OCI-LY7 (cell line): ENCODE data around the gene SSNA1. TPM values are rescaled to one million over a fixed set of nuclear protein-coding genes. Genes with fewer than 3 reads are reported as not detected.

Experiments used
- BruUV-seq: library from RNA; stranded (reverse); fragments of 400-500 nt; replicated peaks from 2 replicates; lab custom pipeline; 2021; lab: Mats Ljungman, UMichigan
- CTCF ChIA-PET: fragments of 300-600 bp; sonication (Branson Sonifier 250); formaldehyde crosslinking; loops from one replicate; lab custom pipeline; 2022; ENCODE audit warnings: antibody characterized with exemption; ENCODE audit not compliant: unreplicated experiment; lab: Charles Lee
- POLR2A ChIA-PET: fragments of 300-600 bp; sonication (Branson Sonifier 250); formaldehyde crosslinking; loops from one replicate; lab custom pipeline; 2022; ENCODE audit warnings: antibody characterized with exemption; lab: Charles Lee
- DNase-seq: peaks from one replicate; pipeline ENCODE4 v3.0.0-alpha.2; 2015; ENCODE audit warnings: low spot score
- H2AFZ ChIP-seq: fragments of 200-600 bp; sonication (generic), shearing (Covaris generic); 2 replicates; pipeline ENCODE4 v1.6.1; 2014; ENCODE audit warnings: mild to moderate bottlenecking, antibody characterized with exemption, low read length, moderate library complexity
- H3K27ac ChIP-seq: fragments of 200-600 bp; sonication (generic); 2 replicates; pipeline ENCODE4 v1.5.1; 2014; ENCODE audit warnings: mixed run types, low read depth, mild to moderate bottlenecking, moderate library complexity, low read length, inconsistent platforms; ENCODE audit not compliant: poor library complexity, severe bottlenecking
- H3K36me3 ChIP-seq: fragments of 200-600 bp; sonication (generic); 2 replicates; pipeline ENCODE4 v1.6.1; 2014; ENCODE audit warnings: mild to moderate bottlenecking, antibody characterized with exemption, low read length, moderate library complexity, mixed read lengths; ENCODE audit not compliant: insufficient read depth
- H3K4me1 ChIP-seq: fragments of 200-600 bp; sonication (generic); 2 replicates; pipeline ENCODE4 v1.5.1; 2014; ENCODE audit warnings: mild to moderate bottlenecking, low read length; ENCODE audit not compliant: insufficient read depth, poor library complexity, severe bottlenecking
- H3K4me2 ChIP-seq: fragments of 200-600 bp; sonication (generic); 2 replicates; pipeline ENCODE4 v1.6.1; 2014; ENCODE audit warnings: mild to moderate bottlenecking, low read length
- H3K4me3 ChIP-seq: fragments of 200-600 bp; sonication (generic); 2 replicates; pipeline ENCODE4 v1.5.1; 2014; ENCODE audit warnings: mild to moderate bottlenecking, low read depth, low read length; ENCODE audit not compliant: poor library complexity, severe bottlenecking
- H3K79me2 ChIP-seq: fragments of 200-600 bp; sonication (generic); 2 replicates; pipeline ENCODE4 v1.6.1; 2016; ENCODE audit warnings: low read depth, mild to moderate bottlenecking, low read length, moderate library complexity, mixed read lengths; ENCODE audit not compliant: insufficient read depth
- H3K9me2 ChIP-seq: fragments of 200-600 bp; sonication (generic); 2 replicates; pipeline ENCODE4 v1.6.1; 2016; ENCODE audit warnings: mild to moderate bottlenecking, low read length, mixed read lengths; ENCODE audit not compliant: insufficient read depth
- H3K9me3 ChIP-seq: fragments of 200-600 bp; sonication (generic); 2 replicates; pipeline ENCODE4 v1.6.1; 2014; ENCODE audit warnings: mild to moderate bottlenecking, mixed run types, low read length, mixed read lengths
- H4K20me1 ChIP-seq: fragments of 200-600 bp; sonication (generic); 2 replicates; pipeline ENCODE4 v1.6.1; 2014; ENCODE audit warnings: mild to moderate bottlenecking, antibody characterized with exemption, low read length, moderate library complexity, mixed read lengths; ENCODE audit not compliant: insufficient read depth
- CTCF ChIP-seq: fragments of 200-600 bp; sonication (generic); conservative IDR thresholded peaks from 2 replicates; pipeline ENCODE4 v1.5.1; 2014; ENCODE audit warnings: mild to moderate bottlenecking, antibody characterized with exemption, low read length, moderate library complexity, mixed read lengths
- EZH2phosphoT487 ChIP-seq: fragments of 200-600 bp; sonication (generic); IDR thresholded peaks from 2 replicates; pipeline ENCODE4 v1.6.1; 2018; ENCODE audit warnings: low read depth, borderline replicate concordance, mild to moderate bottlenecking, mixed run types, antibody characterized with exemption, low read length, moderate library complexity, mixed read lengths
- intact Hi-C: fragments of 100-400 bp; cut with micrococcal nuclease; formaldehyde crosslinking; loops from one replicate; pipeline ENCODE4 v1.10.0; 2022; ENCODE audit not compliant: unreplicated experiment
- total RNA-seq, 2 experiments: library from RNA; depleted of rRNA in 1 of 2; stranded (reverse); fragments of >200 nt in 1 of 2; shearing (Covaris generic) in 1 of 2; gene quantifications; 2 replicates each; pipeline ENCODE4 v1.2.3, GENCODE V29; 2014 to 2022

SSNA1 gene
- total RNA-seq, 2 experiments from 2014 or later, result 71.0 to 111 TPM

- Histone ChIP-seq H3K4me2 (no peak overlapping the region), H3K4me3 (no peak overlapping the region), H3K9me3 (no peaks in the 10 kb centered on the region), H2AFZ (no peak overlapping the region), H3K4me1 (no peaks in the 10 kb centered on the region), H3K9me2 (no peaks in the 10 kb centered on the region), H4K20me1 (no peaks in the 10 kb centered on the region; the same call in 1 of the 2 replicates), H3K79me2 (no peaks in the 10 kb centered on the region), H3K36me3 (peaks cover 54% of the 10 kb centered on the region), H3K27ac (no peak overlapping the region)
- ChIA-PET POLR2A (no interaction called here), CTCF (no interaction called here)
- intact Hi-C loops, result no loop called here
- BruUV-seq, result no TSS peak
- no peak for DNase-seq
- no peak for TF ChIP-seq EZH2phosphoT487
- no peak for TF ChIP-seq CTCF
Observed at GRCh38 chr9:137178939-137179630, 9.4 kb upstream of the SSNA1 start.

- no peak overlapping the region for H3K27ac ChIP-seq
- H3K9me2 ChIP-seq, result no peaks in the 10 kb centered on the region
- no peaks in the 10 kb centered on the region; the same call in 1 of the 2 replicates for H4K20me1 ChIP-seq
- H3K4me2 ChIP-seq, result no peak overlapping the region
- BruUV-seq, result no TSS peak
- DNase-seq, result no peak
- no peaks in the 10 kb centered on the region for H3K9me3 ChIP-seq
- H3K36me3 ChIP-seq, result peaks cover 58% of the 10 kb centered on the region
- no peak overlapping the region for H3K4me3 ChIP-seq
- POLR2A ChIA-PET, result no interaction called here
- TF ChIP-seq EZH2phosphoT487, result no peak
- TF ChIP-seq CTCF, result no peak
- H3K79me2 ChIP-seq, result no peaks in the 10 kb centered on the region
- no peak overlapping the region for H2AFZ ChIP-seq
- intact Hi-C loops, result no loop called here
- CTCF ChIA-PET, result no interaction called here
- no peaks in the 10 kb centered on the region for H3K4me1 ChIP-seq
Observed at GRCh38 chr9:137179761-137180160, 8.7 kb upstream of the SSNA1 start.

GRCh38 chr9:137180491-137180890 lies 8.0 kb upstream of the SSNA1 start:
- Histone ChIP-seq H3K4me2 (no peak overlapping the region), H2AFZ (no peak overlapping the region), H4K20me1 (no peaks in the 10 kb centered on the region; the same call in 1 of the 2 replicates), H3K27ac (no peak overlapping the region), H3K36me3 (peaks cover 62% of the 10 kb centered on the region), H3K9me3 (no peaks in the 10 kb centered on the region), H3K4me3 (no peak overlapping the region), H3K79me2 (no peaks in the 10 kb centered on the region), H3K4me1 (no peaks in the 10 kb centered on the region), H3K9me2 (no peaks in the 10 kb centered on the region)
- no peak for DNase-seq
- intact Hi-C loops, result no loop called here
- BruUV-seq, result no TSS peak
- TF ChIP-seq EZH2phosphoT487, result no peak
- no peak for TF ChIP-seq CTCF
- POLR2A ChIA-PET, result no interaction called here
- CTCF ChIA-PET, result no interaction called here
